MG63 (cell line): ENCODE measurements around the gene CEP128. TPM values are rescaled to one million over a fixed set of nuclear protein-coding genes. Genes with fewer than 3 reads are reported as not detected.

Experiments used
- DNase-seq: peaks from one replicate; pipeline ENCODE4 v3.0.0-alpha.2; 2020
- H3K27me3 ChIP-seq: fragments of 250-450 bp; sonication (Bioruptor Pico); 2 replicates; pipeline ENCODE4 v1.5.1; 2020; ENCODE audit warnings: mild to moderate bottlenecking, moderate library complexity
- H3K36me3 ChIP-seq: fragments of 250-450 bp; sonication (Bioruptor Pico); 2 replicates; pipeline ENCODE4 v1.5.1; 2020; ENCODE audit warnings: mild to moderate bottlenecking, moderate library complexity
- H3K4me3 ChIP-seq: fragments of 250-450 bp; sonication (Bioruptor Pico); 2 replicates; pipeline ENCODE4 v1.5.1; 2020; ENCODE audit warnings: mild to moderate bottlenecking, moderate library complexity
- H3K9me3 ChIP-seq: fragments of 250-450 bp; sonication (Bioruptor Pico); 2 replicates; pipeline ENCODE4 v1.5.1; 2020; ENCODE audit warnings: mild to moderate bottlenecking, moderate library complexity
- total RNA-seq: library from RNA; depleted of rRNA; stranded (reverse); fragments of >200 nt; shearing (Covaris generic); gene quantifications from 2 replicates; pipeline ENCODE4 v1.2.3, GENCODE V29; 2014; ENCODE audit warnings: low replicate concordance

The CEP128 gene
- total RNA-seq, 1 experiment from 2014 or later = 1.4 TPM

- H3K4me3 ChIP-seq = no peak overlapping the region
- no peaks in the 10 kb centered on the region for H3K36me3 ChIP-seq
- DNase-seq = no peak
- H3K27me3 ChIP-seq = no peaks in the 10 kb centered on the region
- no peaks in the 10 kb centered on the region for H3K9me3 ChIP-seq
These were observed 403.9 kb downstream of the CEP128 start for GRCh38 chr14:80537626-80538025.

- no peaks in the 10 kb centered on the region for H3K9me3 ChIP-seq
- H3K36me3 ChIP-seq = no peaks in the 10 kb centered on the region
- no peak overlapping the region for H3K4me3 ChIP-seq
- no peaks in the 10 kb centered on the region for H3K27me3 ChIP-seq
- no peak for DNase-seq
These were observed 405.1 kb downstream of the CEP128 start for GRCh38 chr14:80536456-80536855.

- no peaks in the 10 kb centered on the region for H3K27me3 ChIP-seq
These were observed 406.4 kb downstream of the CEP128 start for GRCh38 chr14:80535171-80535570.

GRCh38 chr14:80523518-80524117 is 417.9 kb downstream of the CEP128 start:
- Histone ChIP-seq H3K36me3 (no peaks in the 10 kb centered on the region; the same call in 1 of the 2 replicates), H3K9me3 (no peaks in the 10 kb centered on the region), H3K27me3 (no peaks in the 10 kb centered on the region), H3K4me3 (no peak overlapping the region)
- no peak for DNase-seq

More at GRCh38 chr14:80535171-80535570, 406.4 kb downstream of the CEP128 start:
- DNase-seq = no peak
- Histone ChIP-seq H3K36me3 (no peaks in the 10 kb centered on the region), H3K9me3 (no peaks in the 10 kb centered on the region), H3K4me3 (no peak overlapping the region)

GRCh38 chr14:80522936-80523335 is 418.6 kb downstream of the CEP128 start:
- DNase-seq = no peak
- no peaks in the 10 kb centered on the region for H3K27me3 ChIP-seq
- no peak overlapping the region for H3K4me3 ChIP-seq
- no peaks in the 10 kb centered on the region; the same call in 1 of the 2 replicates for H3K36me3 ChIP-seq
- H3K9me3 ChIP-seq = no peaks in the 10 kb centered on the region

GRCh38 chr14:80522411-80522810 is 419.1 kb downstream of the CEP128 start:
- H3K4me3 ChIP-seq = no peak overlapping the region
- no peaks in the 10 kb centered on the region for H3K9me3 ChIP-seq
- H3K36me3 ChIP-seq = no peaks in the 10 kb centered on the region; the same call in 1 of the 2 replicates
- H3K27me3 ChIP-seq = no peaks in the 10 kb centered on the region
- no peak for DNase-seq

- Histone ChIP-seq H3K4me3 (no peak overlapping the region), H3K9me3 (no peaks in the 10 kb centered on the region), H3K27me3 (no peaks in the 10 kb centered on the region), H3K36me3 (no peaks in the 10 kb centered on the region; the same call in 1 of the 2 replicates)
- no peak for DNase-seq
These were observed 420.1 kb downstream of the CEP128 start for GRCh38 chr14:80521456-80521855.

- no peak for DNase-seq
- Histone ChIP-seq H3K9me3 (no peaks in the 10 kb centered on the region), H3K27me3 (no peaks in the 10 kb centered on the region), H3K4me3 (no peak overlapping the region), H3K36me3 (no peaks in the 10 kb centered on the region)
These were observed 422.5 kb downstream of the CEP128 start for GRCh38 chr14:80519002-80519401.

GRCh38 chr14:80518173-80518572 is 423.4 kb downstream of the CEP128 start:
- Histone ChIP-seq H3K9me3 (no peaks in the 10 kb centered on the region), H3K27me3 (no peaks in the 10 kb centered on the region), H3K4me3 (no peak overlapping the region), H3K36me3 (no peaks in the 10 kb centered on the region)
- no peak for DNase-seq

- Histone ChIP-seq H3K27me3 (no peaks in the 10 kb centered on the region), H3K4me3 (no peak overlapping the region), H3K9me3 (no peaks in the 10 kb centered on the region), H3K36me3 (no peaks in the 10 kb centered on the region)
- DNase-seq = no peak
These were observed 434.2 kb downstream of the CEP128 start for GRCh38 chr14:80507292-80507869.

GRCh38 chr14:80504781-80505180 is 436.8 kb downstream of the CEP128 start:
- no peaks in the 10 kb centered on the region for H3K36me3 ChIP-seq

GRCh38 chr14:80498533-80498932 is 443.0 kb downstream of the CEP128 start:
- no peaks in the 10 kb centered on the region for H3K36me3 ChIP-seq
- no peaks in the 10 kb centered on the region for H3K27me3 ChIP-seq
- no peaks in the 10 kb centered on the region for H3K9me3 ChIP-seq
- no peak for DNase-seq
- no peak overlapping the region for H3K4me3 ChIP-seq

More at GRCh38 chr14:80504781-80505180, 436.8 kb downstream of the CEP128 start:
- Histone ChIP-seq H3K27me3 (no peaks in the 10 kb centered on the region), H3K9me3 (no peaks in the 10 kb centered on the region), H3K4me3 (no peak overlapping the region)
- DNase-seq = no peak

GRCh38 chr14:80496090-80496489 is 445.4 kb downstream of the CEP128 start:
- H3K4me3 ChIP-seq = no peak overlapping the region
- no peaks in the 10 kb centered on the region for H3K36me3 ChIP-seq
- no peak for DNase-seq
- no peaks in the 10 kb centered on the region for H3K9me3 ChIP-seq
- H3K27me3 ChIP-seq = no peaks in the 10 kb centered on the region

GRCh38 chr14:80494769-80495168 is 446.8 kb downstream of the CEP128 start:
- Histone ChIP-seq H3K4me3 (no peak overlapping the region), H3K36me3 (no peaks in the 10 kb centered on the region), H3K27me3 (no peaks in the 10 kb centered on the region), H3K9me3 (no peaks in the 10 kb centered on the region)
- DNase-seq = no peak

- H3K9me3 ChIP-seq = no peaks in the 10 kb centered on the region
- H3K27me3 ChIP-seq = no peaks in the 10 kb centered on the region
- H3K36me3 ChIP-seq = no peaks in the 10 kb centered on the region
- no peak for DNase-seq
- H3K4me3 ChIP-seq = no peak overlapping the region
These were observed 447.9 kb downstream of the CEP128 start for GRCh38 chr14:80493620-80494019.

GRCh38 chr14:80491650-80492049 is 449.9 kb downstream of the CEP128 start:
- no peaks in the 10 kb centered on the region for H3K36me3 ChIP-seq
- H3K4me3 ChIP-seq = no peak overlapping the region
- DNase-seq = no peak

GRCh38 chr14:80491131-80491530 is 450.4 kb downstream of the CEP128 start:
- Histone ChIP-seq H3K9me3 (no peaks in the 10 kb centered on the region), H3K4me3 (no peak overlapping the region)
- DNase-seq = peak; percentile 33

More at GRCh38 chr14:80491650-80492049, 449.9 kb downstream of the CEP128 start:
- Histone ChIP-seq H3K9me3 (no peaks in the 10 kb centered on the region), H3K27me3 (no peaks in the 10 kb centered on the region)

GRCh38 chr14:80489513-80489912 is 452.0 kb downstream of the CEP128 start:
- H3K4me3 ChIP-seq = no peak overlapping the region
- DNase-seq = no peak
- H3K27me3 ChIP-seq = no peaks in the 10 kb centered on the region
- no peaks in the 10 kb centered on the region for H3K36me3 ChIP-seq
- no peaks in the 10 kb centered on the region for H3K9me3 ChIP-seq

More at GRCh38 chr14:80491131-80491530, 450.4 kb downstream of the CEP128 start:
- Histone ChIP-seq H3K27me3 (no peaks in the 10 kb centered on the region), H3K36me3 (no peaks in the 10 kb centered on the region)
